Measurements from ENCODE around the gene RECK.

The RECK gene

GRCh38 chr9:36140086-36141084 is 103.7 kb downstream of the RECK start:
- DNase-seq (ENCODE audit: low spot score) = no peak

- DNase-seq (ENCODE audit: low spot score) = peak; percentile 56
Observed at GRCh38 chr9:36141288-36141687, 104.6 kb downstream of the RECK start.

- DNase-seq (ENCODE audit: low spot score) = no peak
Observed at GRCh38 chr9:36141761-36142160, 105.0 kb downstream of the RECK start.

DNA sequence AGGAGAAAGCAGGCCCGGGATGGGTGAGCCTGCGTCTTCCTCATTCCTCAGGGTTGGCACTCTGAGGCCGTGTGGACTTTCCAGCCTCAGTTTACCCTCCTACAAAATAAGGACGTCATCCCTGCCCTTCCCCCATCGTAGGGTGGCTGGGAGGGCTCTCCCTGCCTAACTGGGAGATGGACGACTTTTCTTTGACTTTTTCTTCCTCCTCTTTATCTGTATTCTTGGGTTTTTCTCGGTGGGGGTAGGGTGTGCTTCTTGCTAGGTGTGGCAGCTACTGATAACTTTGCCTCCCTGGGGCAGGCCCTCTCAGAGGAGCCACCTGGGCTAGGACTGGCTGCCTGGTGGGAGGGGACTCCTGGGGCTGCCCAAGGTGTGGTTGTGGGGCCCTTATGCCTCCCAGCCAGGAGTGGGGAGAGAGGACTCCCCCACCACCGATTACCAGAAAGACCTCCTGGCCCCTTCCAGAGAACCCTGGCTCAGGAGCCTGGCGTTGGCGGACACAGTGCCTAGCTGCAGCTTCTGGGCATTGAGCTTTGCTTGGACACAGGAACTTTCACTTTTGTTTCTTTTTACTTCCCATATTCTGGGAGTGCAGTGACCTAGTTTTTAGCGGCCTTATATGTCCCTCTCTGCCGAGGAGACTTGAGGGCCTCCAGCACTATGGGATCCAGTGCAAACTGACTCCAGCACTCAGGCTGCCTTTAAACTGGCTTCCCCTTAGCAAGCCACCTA is 106.0 kb downstream of the RECK start:
- DNase-seq (ENCODE audit: low spot score) = no peak

DNA sequence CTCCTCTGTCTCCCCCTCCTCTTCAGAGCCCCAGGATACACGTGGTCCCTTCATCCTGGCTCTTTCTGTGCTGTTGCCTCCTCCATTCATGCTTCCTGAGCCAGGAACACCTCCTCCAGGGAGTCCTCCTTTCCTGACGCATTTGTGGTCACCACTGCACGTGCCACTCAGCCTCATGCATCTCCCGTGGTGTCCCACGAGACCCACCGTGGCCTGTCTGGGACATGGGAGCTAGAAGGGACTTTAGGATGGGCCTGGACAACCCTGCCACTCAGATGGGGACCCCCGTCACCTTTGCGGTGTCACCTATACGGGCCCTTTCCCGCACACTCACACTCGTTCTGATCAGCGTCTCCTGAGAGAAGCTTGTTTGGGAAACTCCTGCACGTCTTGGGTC is 106.5 kb downstream of the RECK start:
- DNase-seq (ENCODE audit: low spot score) = no peak

- DNase-seq (ENCODE audit: low spot score) = no peak
Observed at GRCh38 chr9:36144309-36145232, 107.9 kb downstream of the RECK start.

DNA sequence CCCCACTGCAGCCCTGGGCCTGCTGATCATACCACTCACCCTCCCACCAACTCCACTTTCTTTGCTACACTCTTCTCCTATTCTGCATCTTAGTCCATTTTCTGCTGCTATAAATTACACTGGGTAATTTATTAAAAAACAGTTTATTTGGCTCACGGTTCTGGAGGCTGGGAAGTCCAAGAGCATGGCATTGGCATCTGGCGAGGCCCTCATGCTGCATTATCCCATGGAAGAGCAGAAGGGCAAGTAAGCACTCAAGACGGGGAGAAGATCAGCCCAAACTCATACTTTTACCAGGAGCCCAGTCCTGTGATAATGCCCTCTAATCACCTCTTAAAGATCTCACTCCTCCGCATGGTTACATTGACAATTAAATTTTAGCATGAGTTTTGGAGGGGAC is 109.3 kb downstream of the RECK start:
- DNase-seq (ENCODE audit: low spot score) = no peak

- DNase-seq (ENCODE audit: low spot score) = no peak
Observed at GRCh38 chr9:36146651-36147050, 109.9 kb downstream of the RECK start.

DNA sequence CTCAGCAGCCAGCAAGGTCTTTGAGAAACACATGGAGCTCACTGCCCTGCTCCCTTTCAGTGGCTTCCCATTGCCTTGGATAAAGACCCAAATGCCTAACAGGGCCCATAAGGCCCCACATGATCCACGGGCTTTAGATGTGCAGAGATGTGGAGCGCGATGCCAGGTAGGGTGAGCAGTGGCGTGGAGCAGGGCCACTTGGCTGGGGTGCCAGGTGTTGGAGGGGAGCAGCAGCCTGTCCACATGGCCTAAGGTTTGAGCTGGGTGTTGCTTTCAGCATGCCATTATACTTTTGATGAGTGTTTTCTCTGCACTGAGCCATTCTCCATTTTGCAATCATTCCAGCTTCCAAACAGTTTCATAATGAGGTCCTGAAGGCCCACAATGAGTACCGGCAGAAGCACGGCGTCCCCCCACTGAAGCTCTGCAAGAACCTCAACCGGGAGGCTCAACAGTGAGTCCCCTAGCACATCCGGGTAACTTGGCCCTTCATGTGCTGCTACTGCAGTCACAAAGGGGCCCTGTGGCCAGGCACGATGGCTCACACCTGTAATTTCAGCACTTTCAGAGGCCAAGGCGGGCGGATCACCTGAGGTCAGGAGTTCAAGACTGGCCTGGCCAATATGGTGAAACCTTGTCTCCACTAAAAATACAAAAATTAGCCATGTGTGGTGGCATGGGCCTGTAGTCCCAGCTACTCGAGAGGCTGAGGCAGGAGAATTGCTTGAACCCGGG is 110.9 kb downstream of the RECK start:
- no peak for DNase-seq (ENCODE audit: low spot score)

GRCh38 chr9:36148311-36149051 is 111.8 kb downstream of the RECK start:
- DNase-seq (ENCODE audit: low spot score) = no peak

DNA sequence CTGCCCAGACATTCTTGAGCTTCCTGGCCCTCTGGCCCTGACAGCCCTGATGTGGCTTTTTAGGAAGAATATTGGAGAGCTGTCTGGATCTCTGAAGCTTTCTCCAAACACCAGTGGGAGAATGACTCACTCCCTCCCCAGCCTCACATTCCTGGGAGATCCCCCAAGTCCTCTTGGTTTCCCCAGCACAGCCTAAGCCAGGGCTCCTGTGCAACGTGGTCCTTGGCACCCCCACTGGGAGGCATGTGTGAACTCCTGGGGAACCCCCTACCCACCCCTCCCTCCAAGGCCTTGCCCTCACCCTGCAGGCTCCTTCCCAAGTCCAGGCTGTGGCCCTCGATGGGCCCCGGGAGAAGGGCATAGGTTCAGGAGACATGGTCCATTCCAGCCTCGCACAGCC is 112.5 kb downstream of the RECK start:
- no peak for DNase-seq (ENCODE audit: low spot score)

DNA sequence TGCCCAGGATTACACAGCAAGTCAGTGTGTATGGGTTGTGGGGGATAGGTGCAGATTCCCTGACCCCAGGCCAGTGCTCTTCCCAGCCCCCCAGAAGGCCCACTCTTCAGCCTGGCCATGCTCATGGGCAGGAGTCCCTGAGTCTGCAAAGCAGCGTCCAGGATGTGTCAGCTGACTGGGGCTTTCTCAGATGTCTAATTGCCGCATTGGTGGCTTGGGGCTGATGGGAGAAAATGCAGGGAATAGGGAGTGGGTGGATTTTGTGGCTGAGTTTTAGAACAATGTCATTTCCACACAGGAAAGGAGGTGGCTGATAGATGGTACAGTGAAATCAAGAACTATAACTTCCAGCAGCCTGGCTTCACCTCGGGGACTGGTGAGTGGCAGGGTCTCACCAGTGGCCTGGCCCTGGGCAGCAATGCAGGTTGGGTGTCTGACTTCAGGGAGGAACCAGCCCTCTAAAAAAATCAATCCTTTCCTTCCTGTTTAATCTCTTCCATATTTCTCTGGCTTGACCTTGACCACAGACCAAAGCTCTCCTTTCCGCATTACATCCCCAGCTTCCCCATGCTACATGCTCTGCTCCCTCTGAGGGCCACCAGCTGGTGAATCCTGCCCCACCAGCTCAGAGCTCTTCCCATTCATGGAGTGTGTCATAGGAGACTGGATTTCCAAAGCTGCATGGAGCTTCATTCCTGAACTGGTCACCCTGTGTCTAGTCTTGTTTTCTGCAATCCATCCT is 114.0 kb downstream of the RECK start:
- no peak for DNase-seq (ENCODE audit: low spot score)

DNA sequence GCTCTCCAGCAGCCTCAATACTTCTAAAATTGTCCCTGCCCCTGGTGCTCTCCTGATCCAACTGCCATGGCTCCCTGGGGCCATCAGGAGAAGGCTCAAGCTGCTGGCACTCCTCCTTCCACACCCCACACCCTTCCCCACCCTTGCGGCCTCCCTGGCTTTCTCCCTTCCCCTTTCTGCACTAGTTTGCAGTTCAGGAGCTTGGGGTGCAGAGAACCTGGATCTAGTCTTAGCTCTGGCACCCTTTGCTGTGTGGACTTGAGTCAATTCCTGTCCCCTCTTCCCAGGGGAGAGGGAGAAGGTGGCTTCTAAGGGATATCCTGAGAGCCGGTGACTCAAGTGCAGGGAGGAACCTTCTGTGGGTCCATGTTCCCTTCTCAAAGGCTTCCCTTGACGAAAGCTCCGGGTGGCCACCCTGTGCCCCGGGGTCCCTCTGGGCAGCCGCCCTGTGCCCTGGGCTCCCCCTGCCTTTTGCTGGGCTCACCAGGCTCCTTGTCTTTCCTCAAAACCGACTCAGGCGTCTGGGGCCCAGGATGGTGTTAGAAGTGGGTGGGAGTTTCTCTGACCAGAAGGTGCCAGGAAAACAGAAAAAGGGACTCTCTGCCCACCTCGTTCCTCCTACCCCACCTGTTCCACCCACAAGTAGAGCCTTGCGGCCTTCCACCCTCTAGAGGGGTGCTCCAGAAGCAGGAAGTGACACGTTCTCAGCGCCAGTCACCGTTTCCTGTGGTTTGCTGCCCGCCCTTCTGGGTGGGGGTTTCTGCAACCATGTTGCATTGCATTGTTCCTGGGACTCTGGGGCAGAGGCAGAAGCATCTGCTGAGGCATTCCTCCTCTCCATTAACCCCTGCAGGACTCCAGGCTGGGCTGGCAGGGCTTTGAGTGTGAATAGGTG is 114.8 kb downstream of the RECK start:
- no peak for DNase-seq (ENCODE audit: low spot score)

DNA sequence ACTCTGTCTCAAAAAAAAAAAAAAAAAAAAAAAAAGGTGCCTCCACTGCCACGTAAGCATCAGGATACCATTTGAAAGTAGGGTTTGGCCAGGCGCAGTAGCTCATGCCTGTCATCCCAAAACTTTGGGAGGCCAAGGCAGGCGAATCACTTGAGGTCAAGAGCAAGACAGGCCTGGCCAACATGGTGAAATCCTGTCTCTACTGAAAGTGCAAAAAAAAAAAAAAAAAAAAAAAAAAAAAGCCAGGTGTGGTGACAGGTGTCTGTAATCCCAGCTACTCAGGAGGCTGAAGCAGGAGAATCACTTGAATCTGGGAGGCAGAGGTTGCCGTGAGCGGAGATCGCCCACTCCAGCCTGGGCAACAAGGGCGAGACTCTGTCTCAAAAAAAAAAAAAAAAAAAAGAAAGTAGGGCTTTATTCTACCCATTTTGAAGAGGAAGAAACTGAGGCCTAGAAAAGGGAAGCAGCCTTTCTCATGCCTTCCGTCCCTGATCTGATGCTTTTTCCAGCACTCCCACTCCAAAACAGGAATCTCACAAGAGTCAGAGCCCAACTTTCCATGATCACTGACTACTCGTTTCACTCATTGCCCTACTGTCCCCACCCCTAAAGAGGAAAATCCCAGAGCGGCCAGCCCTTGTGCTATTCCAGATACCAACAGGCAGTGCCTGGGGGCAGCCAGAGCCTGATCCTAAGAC is 116.2 kb downstream of the RECK start:
- DNase-seq (ENCODE audit: low spot score) = no peak

DNA sequence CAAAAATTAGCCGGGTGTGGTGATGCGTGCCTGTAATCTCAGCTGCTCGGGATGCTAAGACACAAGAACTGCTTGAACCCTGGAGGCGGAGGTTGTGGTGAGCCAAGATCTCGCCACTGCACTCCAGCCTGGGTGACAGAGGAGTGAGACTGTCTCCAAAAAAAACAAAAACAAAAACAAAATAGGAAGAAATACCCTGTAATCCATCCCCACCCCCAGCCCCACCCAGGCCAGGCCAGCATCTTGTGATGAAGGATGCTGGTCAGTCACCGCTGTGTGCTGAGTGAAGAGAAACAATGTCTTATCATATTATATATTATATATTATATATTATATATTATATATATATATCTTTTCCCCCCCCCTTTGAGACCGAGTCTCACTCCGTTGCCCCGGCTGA is 117.0 kb downstream of the RECK start:
- no peak for DNase-seq (ENCODE audit: low spot score)

DNA sequence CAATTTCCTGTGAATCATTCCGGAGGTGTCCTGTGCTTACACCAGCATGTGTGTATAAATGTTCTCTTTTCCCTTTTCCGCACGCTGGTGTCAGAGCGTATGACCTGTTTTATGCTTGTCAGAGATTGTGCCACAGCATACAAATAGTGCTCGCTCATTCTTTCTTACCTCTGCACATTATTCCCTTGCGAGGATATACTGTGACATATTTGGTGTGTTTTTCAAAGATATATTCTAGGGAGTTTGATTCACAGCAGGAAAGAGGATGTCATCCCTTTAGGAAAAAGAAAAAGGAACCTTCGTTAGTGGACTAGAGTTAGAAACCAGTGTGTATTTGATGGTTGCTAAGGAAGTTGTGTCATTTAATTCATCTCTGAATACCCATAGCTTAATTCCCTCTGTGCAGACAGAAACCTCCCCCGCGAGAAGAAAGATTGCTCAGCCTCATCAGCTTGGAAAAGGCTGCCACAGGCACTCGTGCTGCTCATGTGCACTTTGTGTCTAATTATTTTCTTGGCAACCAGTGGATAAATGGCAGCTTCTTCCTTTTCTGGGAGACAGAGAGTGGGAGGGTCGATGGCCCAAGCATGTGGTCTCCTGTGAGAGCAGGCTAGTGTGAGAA is 117.7 kb downstream of the RECK start:
- DNase-seq (ENCODE audit: low spot score) = no peak

DNA sequence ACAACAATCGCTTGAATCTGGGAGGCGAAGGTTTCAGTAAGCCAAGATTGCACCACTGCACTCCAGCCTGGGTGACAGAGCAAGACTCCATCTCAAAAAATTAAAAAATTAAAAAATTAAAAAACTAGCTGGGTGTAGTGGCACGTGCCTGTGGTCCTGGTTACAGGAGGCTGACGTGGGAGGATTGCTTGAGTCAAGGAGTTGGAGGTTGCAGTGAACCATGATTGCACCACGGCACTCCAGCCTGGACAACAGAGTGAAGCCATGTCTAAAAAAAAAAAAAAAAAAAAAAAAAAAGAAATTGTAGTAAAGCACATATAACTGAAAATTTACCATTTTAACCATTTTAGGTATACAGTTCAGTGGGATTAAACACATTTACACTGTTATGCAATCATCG is 119.4 kb downstream of the RECK start:
- DNase-seq (ENCODE audit: low spot score) = no peak

DNA sequence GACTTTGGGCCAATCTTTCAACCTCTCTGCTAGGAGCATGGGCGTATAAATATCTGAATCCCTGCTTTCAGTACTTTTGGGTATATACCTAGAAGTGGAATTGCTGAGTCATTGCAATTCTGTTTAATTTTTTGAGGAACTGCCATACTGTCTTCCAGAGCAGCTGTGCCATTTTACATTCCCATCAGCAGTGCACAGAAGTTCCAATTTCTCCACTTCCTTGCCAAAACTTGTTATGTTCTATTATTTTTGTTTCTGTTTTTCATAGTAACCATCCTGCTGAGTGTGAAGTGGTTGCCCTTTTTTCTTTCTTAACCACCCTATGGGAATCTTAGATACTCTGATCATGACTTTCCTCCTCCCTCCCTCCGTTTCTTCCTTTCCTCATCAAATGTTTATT is 121.4 kb downstream of the RECK start:
- DNase-seq (ENCODE audit: low spot score) = no peak

Data from iPS-NIHi11 (cell line).